Liver (tissue), 3 donors: ENCODE results near the gene THEMIS2.

Source experiments
- MAX ChIP-seq: IDR thresholded peaks from 2 replicates; pipeline ENCODE4 v1.6.1; 2016; ENCODE audit warnings: antibody characterized with exemption
- SP1 ChIP-seq: IDR thresholded peaks from 2 replicates; pipeline ENCODE4 v1.6.1; 2018; ENCODE audit warnings: antibody characterized with exemption, mild to moderate bottlenecking
- TF ChIP-seq, protein P1 (sequence below): fragments of 150-350 bp; IDR thresholded peaks from 2 replicates; pipeline ENCODE4 v1.5.1; 2017; ENCODE audit warnings: improper control_type of control experiment, low read depth, low read length; ENCODE audit not compliant: missing input control
- donor health status: healthy.
- donor health status: healthy.

GRCh38 chr1:27931184-27931583 lies 58.8 kb downstream of the THEMIS2 start:
- TF ChIP-seq, protein P1, sequence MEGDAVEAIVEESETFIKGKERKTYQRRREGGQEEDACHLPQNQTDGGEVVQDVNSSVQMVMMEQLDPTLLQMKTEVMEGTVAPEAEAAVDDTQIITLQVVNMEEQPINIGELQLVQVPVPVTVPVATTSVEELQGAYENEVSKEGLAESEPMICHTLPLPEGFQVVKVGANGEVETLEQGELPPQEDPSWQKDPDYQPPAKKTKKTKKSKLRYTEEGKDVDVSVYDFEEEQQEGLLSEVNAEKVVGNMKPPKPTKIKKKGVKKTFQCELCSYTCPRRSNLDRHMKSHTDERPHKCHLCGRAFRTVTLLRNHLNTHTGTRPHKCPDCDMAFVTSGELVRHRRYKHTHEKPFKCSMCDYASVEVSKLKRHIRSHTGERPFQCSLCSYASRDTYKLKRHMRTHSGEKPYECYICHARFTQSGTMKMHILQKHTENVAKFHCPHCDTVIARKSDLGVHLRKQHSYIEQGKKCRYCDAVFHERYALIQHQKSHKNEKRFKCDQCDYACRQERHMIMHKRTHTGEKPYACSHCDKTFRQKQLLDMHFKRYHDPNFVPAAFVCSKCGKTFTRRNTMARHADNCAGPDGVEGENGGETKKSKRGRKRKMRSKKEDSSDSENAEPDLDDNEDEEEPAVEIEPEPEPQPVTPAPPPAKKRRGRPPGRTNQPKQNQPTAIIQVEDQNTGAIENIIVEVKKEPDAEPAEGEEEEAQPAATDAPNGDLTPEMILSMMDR: no peak
- no peak for TF ChIP-seq SP1
- TF ChIP-seq MAX: no peak
